ENCODE data around the gene PCNX1. TPM values are rescaled to one million over a fixed set of nuclear protein-coding genes. Genes with fewer than 3 reads are reported as not detected.
A peak's percentile ranks its signal among the peaks of the same experiment; 100 is the strongest.

PCNX1 gene
- total RNA-seq, 1 donor from 2014 or later: 75.6 TPM

- peak; percentile 63 for DNase-seq (ENCODE audit: low spot score)
Observed at GRCh38 chr14:70888681-70889175, 18.5 kb upstream of the PCNX1 start.

- no peak for DNase-seq (ENCODE audit: low spot score)
Observed at GRCh38 chr14:70889555-70889954, 17.7 kb upstream of the PCNX1 start.

- DNase-seq (ENCODE audit: low spot score): peak; percentile 42
Observed at GRCh38 chr14:70890826-70891659, 16.2 kb upstream of the PCNX1 start.

- no peak for DNase-seq (ENCODE audit: low spot score)
Observed at GRCh38 chr14:70891737-70892136, 15.5 kb upstream of the PCNX1 start.

- no peak for DNase-seq (ENCODE audit: low spot score)
Observed at GRCh38 chr14:70893062-70893845, 14.0 kb upstream of the PCNX1 start.

- no peak for DNase-seq (ENCODE audit: low spot score)
Observed at GRCh38 chr14:70893858-70894291, 13.4 kb upstream of the PCNX1 start.

- no peak for DNase-seq (ENCODE audit: low spot score)
Observed at GRCh38 chr14:70894868-70895267, 12.4 kb upstream of the PCNX1 start.

- DNase-seq (ENCODE audit: low spot score): no peak
Observed at GRCh38 chr14:70896317-70896716, 10.9 kb upstream of the PCNX1 start.

- no peak for DNase-seq (ENCODE audit: low spot score)
Observed at GRCh38 chr14:70896981-70897380, 10.3 kb upstream of the PCNX1 start.

- DNase-seq (ENCODE audit: low spot score): peak; percentile 72
Observed at GRCh38 chr14:70897464-70897863, 9.8 kb upstream of the PCNX1 start.

- DNase-seq (ENCODE audit: low spot score): no peak
Observed at GRCh38 chr14:70898111-70898745, 9.0 kb upstream of the PCNX1 start.

- peak; percentile 57 for DNase-seq (ENCODE audit: low spot score)
Observed at GRCh38 chr14:70901269-70901668, 6.0 kb upstream of the PCNX1 start.

- DNase-seq (ENCODE audit: low spot score): no peak
Observed at GRCh38 chr14:70902184-70902583, 5.1 kb upstream of the PCNX1 start.

- DNase-seq (ENCODE audit: low spot score): no peak
Observed at GRCh38 chr14:70904373-70904772, 2.9 kb upstream of the PCNX1 start.

GRCh38 chr14:70905301-70905700 is 2.0 kb upstream of the PCNX1 start:
- DNase-seq (ENCODE audit: low spot score): peak; percentile 88

- no peak for DNase-seq (ENCODE audit: low spot score)
Observed at GRCh38 chr14:70906793-70907175, 475 bp upstream of the PCNX1 start.

GRCh38 chr14:70907996-70908934 is 1.0 kb downstream of the PCNX1 start:
- peak; percentile 68 for DNase-seq (ENCODE audit: low spot score)

- DNase-seq (ENCODE audit: low spot score): no peak
Observed at GRCh38 chr14:70908935-70909641, 1.8 kb downstream of the PCNX1 start.

GRCh38 chr14:70909733-70910614 is 2.7 kb downstream of the PCNX1 start:
- DNase-seq (ENCODE audit: low spot score): no peak
